HG02759 (cell line): Measurements from ENCODE around the gene WDR36.

Source experiments
- ATAC-seq: cut with Tn5 transposase; IDR thresholded peaks from one replicate; pipeline ENCODE4 v1.9.1; 2021; ENCODE audit warnings: mild to moderate bottlenecking, moderate library complexity; ENCODE audit not compliant: unreplicated experiment

The WDR36 gene

DNA sequence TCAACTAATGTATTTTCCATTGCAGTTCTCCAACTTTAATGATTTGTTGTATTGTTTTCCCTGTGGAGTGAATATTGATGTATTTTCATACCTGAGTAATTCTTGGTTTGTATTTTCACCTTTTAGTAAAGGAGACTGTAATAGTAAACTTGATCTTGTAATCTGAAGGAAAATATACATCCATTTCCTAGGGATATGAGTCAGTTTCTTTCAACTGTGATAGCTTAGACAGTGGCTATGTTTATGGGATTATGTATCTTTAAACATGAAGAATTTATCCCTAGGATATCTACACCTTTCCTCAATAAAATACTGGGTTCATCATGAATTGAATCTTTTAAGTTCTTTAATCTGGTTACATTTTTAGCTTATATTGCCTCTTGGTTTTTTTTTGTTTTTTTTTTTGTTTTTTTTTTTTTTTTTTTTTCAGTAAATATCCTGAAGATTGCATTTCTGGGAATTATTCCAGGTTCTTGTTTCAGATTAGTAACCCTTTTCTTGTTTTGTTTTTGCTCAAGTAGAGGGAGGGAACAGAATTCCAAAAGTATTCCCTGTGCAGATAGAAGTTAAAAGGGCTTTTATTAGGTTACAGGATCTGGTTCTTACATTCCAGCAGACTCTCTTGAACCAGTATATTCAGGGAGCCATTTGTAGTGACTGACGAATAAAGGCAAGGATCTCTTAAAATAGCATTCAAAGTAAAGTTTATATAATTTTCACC lies 7.1 kb downstream of the WDR36 start:
- ATAC-seq, result no peak

DNA sequence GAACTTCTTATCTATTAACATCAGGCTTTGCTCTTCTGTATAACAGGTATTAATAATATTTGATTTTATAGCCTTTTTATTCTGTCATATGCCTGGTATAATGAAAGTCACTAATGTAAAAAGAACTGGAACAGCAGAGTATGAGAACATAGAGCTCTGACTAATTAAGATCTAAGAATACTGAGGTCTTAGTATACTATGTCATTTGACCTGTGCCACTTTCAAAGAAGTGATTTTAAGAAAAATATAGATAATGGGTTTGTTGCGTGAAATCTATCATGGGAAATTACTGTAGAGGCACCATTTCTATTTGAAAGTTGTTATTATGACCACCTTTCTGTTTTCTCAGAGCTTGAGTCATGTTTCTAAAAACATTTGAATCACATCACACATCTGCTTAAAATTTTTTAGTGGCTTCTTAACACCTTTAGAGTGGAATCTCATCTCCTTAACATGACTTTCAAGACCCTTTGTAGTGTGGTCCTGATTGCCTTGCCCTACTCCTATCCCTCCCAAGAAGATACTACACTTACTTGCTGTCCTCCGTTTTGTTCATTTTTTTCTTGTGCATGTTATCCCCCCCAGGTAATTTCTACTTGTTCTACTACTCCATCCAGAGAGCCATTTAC lies 14.3 kb downstream of the WDR36 start:
- no peak for ATAC-seq

DNA sequence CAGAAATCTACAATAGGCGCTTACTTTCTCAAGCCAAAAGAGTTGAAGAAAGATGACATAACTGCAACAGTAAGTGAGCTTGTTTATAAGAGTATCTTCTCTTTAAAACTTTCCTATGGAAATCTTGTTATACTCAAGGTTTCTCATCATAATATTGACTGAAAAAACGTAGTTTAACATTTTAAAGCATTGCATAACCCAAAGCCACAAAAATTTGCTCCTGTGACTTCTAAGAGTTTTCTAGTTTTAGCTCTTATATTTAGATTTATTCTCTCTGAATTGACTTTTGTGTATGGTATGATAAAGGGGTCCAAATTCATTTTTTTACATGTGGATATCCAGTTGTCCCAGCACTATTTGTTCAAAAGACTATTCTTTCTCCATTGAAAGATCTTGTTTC lies 15.2 kb downstream of the WDR36 start:
- no peak for ATAC-seq

DNA sequence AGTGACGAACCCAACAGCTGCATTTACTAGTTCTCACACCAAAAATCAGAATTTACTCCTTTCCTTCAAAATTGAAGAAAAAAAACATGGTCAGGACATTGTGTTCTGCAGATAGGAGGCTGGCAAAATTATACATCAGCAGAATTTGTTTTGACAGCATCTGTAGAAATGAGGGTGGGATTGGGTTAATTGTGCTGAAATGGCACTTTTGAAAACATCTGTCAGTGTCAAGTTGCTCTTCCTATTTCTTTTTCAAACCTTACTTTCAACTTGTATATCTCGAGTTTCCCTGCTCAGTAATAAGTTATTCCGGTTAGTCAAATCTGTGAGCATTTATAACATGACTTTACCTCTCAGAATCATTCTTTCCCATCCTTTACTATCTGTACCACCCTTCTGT lies 19.8 kb downstream of the WDR36 start:
- ATAC-seq, result no peak

GRCh38 chr5:111113678-111114077 lies 21.5 kb downstream of the WDR36 start:
- no peak for ATAC-seq

DNA sequence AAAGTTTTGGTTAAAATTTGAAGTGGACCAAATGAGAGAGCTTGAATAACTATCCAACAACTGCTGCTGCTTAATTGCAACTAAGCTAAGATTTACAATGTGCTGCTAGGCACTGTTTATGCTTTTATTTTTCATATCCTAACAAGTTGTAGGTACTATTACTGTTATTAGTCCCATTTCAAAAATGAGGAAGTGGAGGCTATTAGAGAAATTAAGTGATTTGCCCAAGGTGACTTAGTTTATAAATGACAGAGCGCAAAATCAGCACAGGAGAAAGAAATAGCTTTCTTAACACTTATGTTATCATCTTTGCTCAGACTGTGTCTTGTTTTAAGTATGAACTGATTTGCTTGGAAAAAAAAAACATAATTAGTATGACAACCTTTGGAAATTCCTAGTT lies 23.1 kb downstream of the WDR36 start:
- ATAC-seq, result no peak

DNA sequence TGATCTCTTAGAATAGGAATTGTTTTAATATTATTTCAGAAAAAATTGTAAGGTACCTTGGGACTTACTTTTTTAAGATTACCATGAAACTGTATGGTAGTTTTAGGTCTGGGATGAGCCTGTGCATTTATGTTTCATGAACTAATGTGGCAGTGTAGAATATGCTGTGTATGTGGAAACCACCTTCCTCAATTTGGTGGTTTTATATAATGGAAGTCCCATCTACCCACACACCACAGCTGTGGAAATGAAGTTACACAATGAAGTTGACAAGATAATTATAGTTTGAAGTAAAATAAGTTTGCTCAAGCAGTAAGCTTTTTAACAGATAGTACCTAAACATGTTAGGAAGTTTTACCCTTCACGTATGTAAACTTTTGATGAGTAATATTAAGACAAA lies 24.4 kb downstream of the WDR36 start:
- ATAC-seq, result no peak

- no peak for ATAC-seq
Measured at GRCh38 chr5:111117136-111117535, 25.0 kb downstream of the WDR36 start.

GRCh38 chr5:111119221-111119620 lies 27.1 kb downstream of the WDR36 start:
- no peak for ATAC-seq

- no peak for ATAC-seq
Measured at GRCh38 chr5:111119856-111120255, 27.7 kb downstream of the WDR36 start.

DNA sequence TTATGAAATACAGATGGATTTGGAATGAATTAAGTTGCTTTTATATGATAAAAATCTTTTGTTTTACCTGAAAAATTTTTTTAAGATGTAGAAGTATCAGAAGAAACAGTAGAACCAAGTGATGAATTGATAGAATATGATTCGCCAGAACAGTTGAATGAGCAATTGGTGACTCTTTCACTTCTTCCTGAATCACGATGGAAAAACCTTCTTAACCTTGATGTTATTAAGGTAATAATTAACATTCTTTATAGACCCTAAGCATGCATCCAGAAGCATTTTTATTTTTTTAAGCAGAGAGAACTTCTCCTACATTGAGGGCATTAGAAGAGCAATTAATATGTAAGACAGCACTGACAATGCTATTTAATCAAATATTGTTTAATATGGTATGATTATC lies 28.8 kb downstream of the WDR36 start:
- no peak for ATAC-seq

DNA sequence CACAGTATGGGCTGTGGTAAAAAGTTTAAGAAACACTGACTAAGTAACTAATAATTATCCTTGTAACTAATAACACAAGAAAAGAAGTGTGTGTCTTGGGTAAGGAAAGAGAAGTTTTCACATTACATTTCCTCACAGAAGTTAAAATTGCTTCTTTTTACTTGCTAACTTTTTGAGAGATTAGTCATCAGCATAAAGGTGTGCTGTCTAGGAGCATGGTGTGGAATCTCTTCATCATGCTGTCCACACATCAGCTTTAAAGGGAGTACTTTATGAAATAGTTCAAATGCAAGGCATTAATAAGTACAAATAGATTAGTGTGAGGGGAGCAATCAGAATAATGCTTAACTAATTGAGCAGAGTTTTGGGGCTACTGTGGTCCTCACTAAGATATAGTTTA lies 29.8 kb downstream of the WDR36 start:
- ATAC-seq, result no peak

DNA sequence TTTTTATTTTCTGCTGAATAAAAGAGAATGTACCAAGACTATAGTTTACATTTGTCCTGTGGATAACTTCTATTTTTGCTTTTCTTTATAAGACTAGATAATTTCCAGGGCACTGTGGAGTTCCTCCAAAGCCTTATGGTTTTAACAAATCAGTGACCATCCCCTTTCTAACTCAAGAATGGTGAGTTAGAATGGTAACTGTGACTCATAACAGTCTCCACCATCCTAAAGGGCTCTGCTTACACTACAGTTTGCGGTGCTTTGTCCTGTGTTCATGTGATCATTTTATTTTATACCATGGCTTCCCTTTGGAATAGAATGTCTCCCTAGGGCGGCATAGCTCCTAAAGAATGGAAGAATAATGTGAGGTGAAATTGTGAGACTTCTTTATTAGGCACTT lies 30.2 kb downstream of the WDR36 start:
- peak; percentile 61 for ATAC-seq

GRCh38 chr5:111124793-111125192 lies 32.6 kb downstream of the WDR36 start:
- no peak for ATAC-seq

- ATAC-seq, result no peak
Measured at GRCh38 chr5:111126896-111127295, 34.7 kb downstream of the WDR36 start.

- ATAC-seq, result no peak
Measured at GRCh38 chr5:111127453-111128195, 35.5 kb downstream of the WDR36 start.

DNA sequence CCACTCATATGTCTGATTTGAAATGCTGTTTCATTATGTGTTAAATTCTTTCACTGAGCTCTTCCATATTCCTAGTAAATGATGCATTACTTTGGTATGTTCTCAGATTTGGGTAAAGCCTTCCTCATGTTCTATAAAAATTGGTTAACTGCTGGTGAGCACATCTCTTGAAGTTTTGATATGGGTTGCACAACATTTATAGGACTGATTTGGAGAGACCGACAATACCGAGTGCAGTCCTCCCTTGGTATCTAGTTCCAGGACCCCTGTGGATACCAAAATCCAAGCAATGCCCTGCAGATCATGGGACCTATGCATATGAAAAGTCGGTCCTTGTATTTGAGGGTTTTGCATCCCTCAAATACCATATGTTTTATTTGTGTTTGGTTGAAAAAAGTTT lies 37.8 kb downstream of the WDR36 start:
- no peak for ATAC-seq

DNA sequence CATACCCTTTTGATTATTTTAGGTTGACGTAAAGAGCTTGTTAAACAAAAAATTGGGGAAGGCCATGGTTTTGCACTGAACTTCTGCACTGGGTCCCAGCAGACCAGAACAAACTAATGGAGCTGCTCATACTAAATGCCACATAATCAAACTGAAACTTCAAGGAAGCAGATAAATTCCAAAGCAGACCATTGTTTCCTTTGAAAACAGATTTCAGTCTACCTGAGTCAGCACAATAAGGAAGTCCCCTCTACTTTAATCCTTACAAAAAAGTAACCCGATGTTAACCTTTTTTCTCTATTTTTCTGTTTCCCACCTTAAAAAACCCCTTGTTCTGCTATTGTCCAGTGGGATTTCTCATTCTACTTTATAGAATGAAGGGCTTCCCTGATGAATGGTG lies 39.2 kb downstream of the WDR36 start:
- no peak for ATAC-seq

DNA sequence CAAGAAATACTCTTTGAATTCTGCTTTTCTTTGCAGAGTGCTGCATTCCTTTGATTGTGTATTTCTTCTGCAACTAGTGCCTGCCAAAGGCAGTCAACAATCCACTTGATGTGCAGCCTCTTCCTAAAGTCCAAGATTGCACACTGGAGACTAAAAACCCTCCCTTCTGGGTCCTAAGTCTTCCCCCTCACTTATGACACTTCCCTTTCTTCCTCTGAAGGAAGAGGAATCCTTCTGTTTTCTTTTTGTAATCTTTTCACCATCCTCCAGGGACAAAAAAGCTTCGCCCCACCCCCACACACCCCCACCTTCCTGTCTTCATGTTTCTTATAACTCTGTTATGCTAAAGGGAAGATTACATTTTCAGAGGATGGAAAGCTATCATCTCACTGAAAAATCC lies 39.9 kb downstream of the WDR36 start:
- ATAC-seq, result no peak

DNA sequence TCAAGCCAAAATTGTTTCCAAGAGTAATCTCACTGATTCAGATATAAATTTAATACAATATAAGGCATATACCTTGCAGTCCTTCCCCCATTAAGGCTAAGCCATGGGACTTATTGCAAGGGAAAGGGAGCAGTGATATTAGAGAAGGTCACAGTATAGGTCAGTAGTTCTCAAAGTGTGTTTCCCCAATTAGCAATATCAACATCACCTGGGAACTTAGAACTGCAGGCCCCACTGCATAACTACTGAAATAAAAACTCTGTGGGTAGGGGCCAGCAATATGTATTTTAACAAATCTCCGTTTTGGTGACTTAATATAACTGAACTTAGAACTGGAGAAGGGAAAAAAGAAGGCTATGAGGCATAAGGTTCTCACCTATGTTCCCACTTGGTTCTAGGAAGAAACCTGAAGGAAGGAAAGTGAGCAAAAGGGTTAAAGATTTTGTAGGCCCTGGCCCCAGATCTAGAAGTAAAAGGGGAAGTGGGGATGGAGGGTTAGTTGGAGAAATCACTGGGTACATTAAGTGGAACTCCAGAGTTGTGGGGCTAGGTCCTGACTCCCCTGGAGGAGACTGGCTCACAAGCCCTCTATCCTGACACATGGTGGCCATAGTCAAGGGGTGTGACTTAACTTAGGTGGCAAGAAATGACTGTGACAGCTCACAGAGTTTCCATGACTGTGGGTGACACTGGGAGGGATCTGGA lies 40.7 kb downstream of the WDR36 start:
- no peak for ATAC-seq

DNA sequence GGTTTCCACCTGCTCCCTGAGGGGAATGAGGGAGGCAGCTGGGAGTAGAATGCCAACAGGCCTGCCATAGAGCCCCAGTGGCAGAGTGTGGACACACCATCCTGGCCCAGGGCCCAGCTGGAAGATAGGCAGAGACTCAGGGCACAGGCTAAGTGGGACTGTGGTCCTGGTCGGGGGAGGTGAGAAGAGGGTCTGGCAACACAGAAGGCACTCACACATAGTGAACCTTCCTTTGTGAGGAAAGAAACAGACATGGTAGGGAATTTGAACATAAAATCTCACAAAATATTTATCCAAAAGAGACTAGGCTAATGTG lies 41.2 kb downstream of the WDR36 start:
- no peak for ATAC-seq

GRCh38 chr5:111134087-111134486 lies 41.9 kb downstream of the WDR36 start:
- ATAC-seq, result no peak
